GM23248 (cell line): Measurements from ENCODE around the gene GSN. TPM values are rescaled to one million over a fixed set of nuclear protein-coding genes. Genes with fewer than 3 reads are reported as not detected.

Experiments
- DNase-seq: peaks from one replicate; pipeline ENCODE4 v3.0.0-alpha.2; 2015
- H2AFZ ChIP-seq: fragments of 200-600 bp; sonication (generic); 2 replicates; pipeline ENCODE4 v1.6.1; 2016; ENCODE audit warnings: antibody characterized with exemption
- H3F3A ChIP-seq: fragments of 200-600 bp; sonication (generic); 2 replicates; pipeline ENCODE4 v1.6.1; 2016; ENCODE audit warnings: mild to moderate bottlenecking, antibody characterized with exemption, mixed run types; ENCODE audit not compliant: insufficient read depth
- H3K27ac ChIP-seq: fragments of 200-600 bp; sonication (generic); 2 replicates; pipeline ENCODE4 v1.5.1; 2016; ENCODE audit warnings: mild to moderate bottlenecking
- H3K27me3 ChIP-seq: fragments of 200-600 bp; sonication (generic); replicated peaks from 2 replicates; pipeline ENCODE4 v1.6.1; 2016; ENCODE audit warnings: mild to moderate bottlenecking; ENCODE audit not compliant: insufficient read depth
- H3K36me3 ChIP-seq: fragments of 200-600 bp; sonication (generic); 2 replicates; pipeline ENCODE4 v1.6.1; 2016; ENCODE audit warnings: low read depth, mild to moderate bottlenecking
- H3K4me1 ChIP-seq: fragments of 200-600 bp; sonication (generic); 2 replicates; pipeline ENCODE4 v1.6.1; 2016; ENCODE audit warnings: mild to moderate bottlenecking; ENCODE audit not compliant: insufficient read depth
- H3K4me2 ChIP-seq: fragments of 200-600 bp; sonication (generic); one replicate; pipeline ENCODE4 v1.6.1; 2016; ENCODE audit warnings: mild to moderate bottlenecking; ENCODE audit not compliant: unreplicated experiment
- H3K4me3 ChIP-seq: fragments of 200-600 bp; sonication (generic); 2 replicates; pipeline ENCODE4 v1.5.1; 2016; ENCODE audit warnings: mild to moderate bottlenecking
- H3K79me2 ChIP-seq: fragments of 200-600 bp; sonication (generic); 2 replicates; pipeline ENCODE4 v1.6.1; 2016; ENCODE audit warnings: mild to moderate bottlenecking; ENCODE audit not compliant: insufficient read depth
- H3K9ac ChIP-seq: fragments of 200-600 bp; sonication (generic); 2 replicates; pipeline ENCODE4 v1.6.1; 2016; ENCODE audit warnings: mild to moderate bottlenecking
- H3K9me2 ChIP-seq: fragments of 200-600 bp; sonication (generic); 2 replicates; pipeline ENCODE4 v1.6.1; 2016; ENCODE audit warnings: mixed run types, mild to moderate bottlenecking, moderate library complexity; ENCODE audit not compliant: insufficient read depth
- H3K9me3 ChIP-seq: fragments of 200-600 bp; sonication (generic); one replicate; pipeline ENCODE4 v1.6.1; 2017; ENCODE audit warnings: low read depth
- H4K20me1 ChIP-seq: fragments of 200-600 bp; sonication (generic); 2 replicates; pipeline ENCODE4 v1.6.0; 2016; ENCODE audit not compliant: insufficient read depth
- EZH2 ChIP-seq: fragments of 200-600 bp; sonication (generic); IDR thresholded peaks from 2 replicates; pipeline ENCODE4 v1.6.1; 2018; ENCODE audit warnings: antibody characterized with exemption, mild to moderate bottlenecking; ENCODE audit not compliant: insufficient read depth, poor library complexity, severe bottlenecking
- EZH2phosphoT487 ChIP-seq: fragments of 200-600 bp; sonication (generic); IDR thresholded peaks from 2 replicates; pipeline ENCODE4 v1.6.1; 2018; ENCODE audit warnings: antibody characterized with exemption, moderate library complexity, mild to moderate bottlenecking, low read depth; ENCODE audit not compliant: insufficient read depth
- WGBS, 2 experiments: methylation state at CpG; one replicate each; pipeline ENCODE4 v1.1.6; 2015 to 2017; ENCODE audit warnings: low lambda C conversion rate in 2 of 2, low coverage in 1 of 2; ENCODE audit errors: missing lambda C conversion rate in 2 of 2; 5-methylcytosine and 5-hydroxymethylcytosine counted together
- in situ Hi-C: fragments of 300-500 bp; cut with MboI; formaldehyde crosslinking; loops from 2 replicates; pipeline ENCODE4 v1.15.0; 2020
- polyA plus RNA-seq: library from polyadenylated mRNA; unstranded; fragments of >200 nt; fragmentation: Nextera tagmentation; extraction: Ambion mirVana; gene quantifications from 2 replicates; pipeline ENCODE4 v1.2.1, GENCODE V29; 2016
- total RNA-seq: library from RNA; depleted of rRNA; stranded (reverse); fragments of >200 nt; shearing (Covaris generic); gene quantifications from 2 replicates; pipeline ENCODE4 v1.2.3, GENCODE V29; 2014

Gene GSN
- total and polyA plus RNA-seq, 2 experiments from 2014 or later = 258 to 387 TPM

DNA sequence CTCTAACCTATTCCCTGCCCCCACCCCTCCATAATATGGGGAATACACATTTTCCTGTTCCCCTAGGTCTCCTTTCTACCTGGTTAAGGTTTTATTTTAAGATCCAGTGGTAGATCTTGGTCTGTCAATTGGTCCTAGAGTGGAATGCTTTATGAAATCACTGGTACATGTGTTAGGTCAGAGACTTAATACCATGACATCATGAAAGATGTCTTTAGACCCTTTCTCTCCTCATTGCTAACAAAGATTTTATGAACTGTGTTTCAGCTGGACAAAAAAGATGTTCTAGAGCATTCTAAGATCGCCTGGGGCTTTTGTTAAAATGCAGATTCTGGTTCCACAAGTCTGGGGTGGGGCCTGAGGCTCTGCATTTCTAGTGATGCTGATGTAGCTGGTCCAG is 9.1 kb downstream of the GSN start:
- H3K9me3 ChIP-seq = no peaks in the 10 kb centered on the region
- H3K27ac ChIP-seq = peak overlapping the region; percentile 95
- no peaks in the 10 kb centered on the region for H3K9me2 ChIP-seq
- no peaks in the 10 kb centered on the region for H3K36me3 ChIP-seq
- H3K9ac ChIP-seq = peak overlapping the region; percentile 63
- no peaks in the 10 kb centered on the region for H4K20me1 ChIP-seq
- H3K27me3 ChIP-seq = no peaks in the 10 kb centered on the region
- 92 to 96% methylated on average over 1 of the region's 1 CpG for WGBS, 2 experiments
- H3F3A ChIP-seq = peaks cover 67% of the 10 kb centered on the region
- no peak for TF ChIP-seq EZH2
- no peak for TF ChIP-seq EZH2phosphoT487
- H2AFZ ChIP-seq = no peak overlapping the region
- in situ Hi-C loops = no loop called here
- peak overlapping the region; percentile 59; the same call in 1 of the 2 replicates for H3K4me3 ChIP-seq
- DNase-seq = no peak
- peak overlapping the region; percentile 84 for H3K4me2 ChIP-seq
- peaks cover 73% of the 10 kb centered on the region for H3K79me2 ChIP-seq
- H3K4me1 ChIP-seq = peaks cover 87% of the 10 kb centered on the region

- Histone ChIP-seq H3K9ac (peak overlapping the region; percentile 63), H3F3A (peaks cover 67% of the 10 kb centered on the region), H3K4me1 (peaks cover 87% of the 10 kb centered on the region), H3K79me2 (peaks cover 66% of the 10 kb centered on the region), H3K27me3 (no peaks in the 10 kb centered on the region), H3K36me3 (no peaks in the 10 kb centered on the region), H3K27ac (peak overlapping the region; percentile 95), H3K9me2 (no peaks in the 10 kb centered on the region), H3K9me3 (no peaks in the 10 kb centered on the region), H3K4me2 (peak overlapping the region; percentile 84), H2AFZ (no peak overlapping the region), H3K4me3 (peak overlapping the region; percentile 59), H4K20me1 (no peaks in the 10 kb centered on the region)
- in situ Hi-C loops = no loop called here
- no peak for TF ChIP-seq EZH2
- no peak for TF ChIP-seq EZH2phosphoT487
- DNase-seq = peak; percentile 76
- WGBS, 2 experiments = 19 to 26% methylated on average over 4 of the region's 4 CpGs
Observed at GRCh38 chr9:121277518-121278295, 9.7 kb downstream of the GSN start.

DNA sequence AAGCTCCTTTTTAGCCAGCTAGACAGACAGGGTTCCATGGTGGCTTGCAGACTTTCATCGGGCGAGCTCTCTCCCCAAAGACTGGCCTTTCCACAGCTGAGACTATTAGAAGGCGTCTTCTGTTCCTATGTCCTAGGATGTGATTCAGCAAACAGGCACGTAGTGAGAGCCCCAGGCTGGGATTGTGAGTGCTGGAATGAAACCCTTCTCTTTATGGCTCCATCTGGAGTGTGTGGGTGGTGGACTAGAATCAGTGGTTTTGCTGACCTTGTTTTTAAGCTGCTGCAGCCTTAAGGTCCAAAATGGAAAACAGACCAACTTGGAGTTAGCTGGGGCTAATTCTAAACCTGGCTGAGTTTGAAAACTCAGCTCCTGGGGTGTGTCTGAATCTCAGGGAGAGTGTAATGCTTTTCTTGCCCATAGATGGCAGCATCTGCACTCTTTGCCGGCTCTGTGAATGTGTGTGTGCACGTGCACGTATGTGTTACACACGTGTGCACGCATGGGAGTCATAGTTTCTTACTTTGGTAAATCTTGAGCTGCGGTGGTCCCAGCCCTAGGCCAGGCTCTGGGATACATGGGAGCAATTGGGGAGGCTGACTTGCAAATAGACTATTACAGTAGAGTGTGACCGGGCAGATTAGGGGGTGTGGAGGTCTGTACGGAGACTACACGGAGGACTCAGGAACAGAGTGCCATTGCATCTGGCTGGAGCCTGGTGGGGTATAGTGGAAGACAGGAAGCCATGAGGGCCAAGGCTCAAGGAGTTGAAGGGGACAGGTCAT is 10.7 kb downstream of the GSN start:
- no peaks in the 10 kb centered on the region for H3K9me3 ChIP-seq
- no peaks in the 10 kb centered on the region for H3K27me3 ChIP-seq
- peaks cover 56% of the 10 kb centered on the region for H3K79me2 ChIP-seq
- peak; percentile 99 for DNase-seq
- H3K36me3 ChIP-seq = no peaks in the 10 kb centered on the region
- peak overlapping the region; percentile 75 for H3K9ac ChIP-seq
- peaks cover 75% of the 10 kb centered on the region for H3F3A ChIP-seq
- peaks cover 91% of the 10 kb centered on the region for H3K4me1 ChIP-seq
- H4K20me1 ChIP-seq = no peaks in the 10 kb centered on the region
- H3K4me3 ChIP-seq = peak overlapping the region; percentile 59
- in situ Hi-C loops = no loop called here
- WGBS, 2 experiments = 6 to 7% methylated on average over 13 of the region's 13 CpGs
- H3K4me2 ChIP-seq = peak overlapping the region; percentile 84
- TF ChIP-seq EZH2phosphoT487 (no peak), EZH2 (no peak)
- H2AFZ ChIP-seq = no peak overlapping the region
- no peaks in the 10 kb centered on the region for H3K9me2 ChIP-seq
- peak overlapping the region; percentile 95 for H3K27ac ChIP-seq

DNA sequence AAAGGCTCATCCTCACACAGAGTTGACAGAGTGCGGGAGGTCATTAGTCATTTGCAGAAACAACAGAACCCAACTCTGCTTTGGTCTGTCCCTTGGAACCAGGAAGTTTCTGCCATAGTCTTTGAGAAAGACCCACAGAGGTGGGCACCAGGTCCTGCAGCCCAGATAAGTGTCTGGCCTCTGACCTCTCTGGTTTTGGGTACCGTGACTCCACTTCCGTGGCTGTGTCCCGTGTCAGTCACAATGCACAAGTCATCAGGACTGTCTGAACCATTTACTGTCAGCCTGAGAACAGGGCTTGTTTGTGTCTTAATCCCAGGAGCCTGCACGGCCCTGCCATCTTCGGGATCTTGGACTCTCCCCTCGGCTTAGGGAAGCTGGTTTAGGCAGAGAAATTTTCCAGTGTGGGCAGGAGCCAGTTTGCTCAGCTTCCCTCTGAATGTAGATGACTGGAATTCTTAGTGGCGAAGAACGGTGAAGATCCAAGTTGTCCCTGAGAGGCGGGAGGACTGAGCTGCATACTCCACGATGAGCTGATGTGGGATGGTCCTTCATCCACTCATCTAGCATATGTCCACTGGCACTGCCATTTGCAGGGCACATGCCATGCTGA is 11.9 kb downstream of the GSN start:
- TF ChIP-seq EZH2phosphoT487 (no peak), EZH2 (no peak)
- H3K36me3 ChIP-seq = no peaks in the 10 kb centered on the region
- peak overlapping the region; percentile 95 for H3K27ac ChIP-seq
- H3K27me3 ChIP-seq = no peaks in the 10 kb centered on the region
- H3K79me2 ChIP-seq = peaks cover 53% of the 10 kb centered on the region
- no peak overlapping the region for H3K4me3 ChIP-seq
- no peak for DNase-seq
- no peak overlapping the region for H3K4me2 ChIP-seq
- peaks cover 79% of the 10 kb centered on the region for H3K4me1 ChIP-seq
- in situ Hi-C loops = no loop called here
- H3K9me3 ChIP-seq = no peaks in the 10 kb centered on the region
- H2AFZ ChIP-seq = no peak overlapping the region
- peaks cover 82% of the 10 kb centered on the region for H3F3A ChIP-seq
- 0 out of 2 replicates have a peak overlapping the region, but pooled peaks have one; percentile 75 for H3K9ac ChIP-seq
- H3K9me2 ChIP-seq = no peaks in the 10 kb centered on the region
- WGBS, 2 experiments = 35 to 40% methylated on average over 11 of the region's 11 CpGs
- no peaks in the 10 kb centered on the region for H4K20me1 ChIP-seq
